CD14-positive monocyte (primary cell): ENCODE data around the gene OR4F15. TPM values are rescaled to one million over a fixed set of nuclear protein-coding genes. Genes with fewer than 3 reads are reported as not detected.

ENCODE experiments used
- DNase-seq, 3 donors: peaks; one replicate each; pipeline ENCODE4 v3.0.0-alpha.2; 2011 to 2022
- H2AFZ ChIP-seq: 2 replicates; pipeline ENCODE4 v1.6.0; 2012; ENCODE audit warnings: mild to moderate bottlenecking, low read depth, low read length, inconsistent platforms; ENCODE audit not compliant: insufficient read depth, poor library complexity, severe bottlenecking
- H3K27ac ChIP-seq, 2 donors: 1 replicate in 1 of 2; 2 replicates in 1 of 2; pipeline ENCODE4 v1.5.1; 2012 to 2013; ENCODE audit warnings: low read length in 2 of 2, control low read depth in 1 of 2, inconsistent platforms in 1 of 2, low read depth in 1 of 2, mild to moderate bottlenecking in 1 of 2
- H3K27me3 ChIP-seq, 2 donors: one replicate each; pipeline versions ENCODE4 v1.6.0 to v1.6.1; 2011 to 2013; ENCODE audit warnings: low read length in 2 of 2; ENCODE audit not compliant: control insufficient read depth in 2 of 2, insufficient read depth in 2 of 2
- H3K36me3 ChIP-seq, 2 donors: replicated peaks in 1 of 2; 1 replicate in 1 of 2; 2 replicates in 1 of 2; pipeline versions ENCODE4 v1.5.1 to v1.6.1; 2012 to 2013; ENCODE audit warnings: low read length in 2 of 2, control low read depth in 1 of 2, inconsistent platforms in 1 of 2, mild to moderate bottlenecking in 1 of 2; ENCODE audit not compliant: insufficient read depth in 2 of 2, control insufficient read depth in 1 of 2
- H3K4me1 ChIP-seq, 2 donors: 1 replicate in 1 of 2; 2 replicates in 1 of 2; pipeline versions ENCODE4 v1.5.1 to v1.6.1; 2012 to 2013; ENCODE audit warnings: low read length in 2 of 2, control low read depth in 1 of 2, inconsistent platforms in 1 of 2, mild to moderate bottlenecking in 1 of 2, moderate library complexity in 1 of 2; ENCODE audit not compliant: insufficient read depth in 2 of 2, control insufficient read depth in 1 of 2
- H3K4me2 ChIP-seq: replicated peaks from 2 replicates; pipeline ENCODE3; 2012; ENCODE audit warnings: low read length, moderate library complexity, mild to moderate bottlenecking; ENCODE audit not compliant: poor library complexity, severe bottlenecking; ENCODE audit errors: extremely low read depth
- H3K4me3 ChIP-seq, 3 experiments: fragments of 200-600 bp in 1 of 3; sonication (generic) in 1 of 3; replicated peaks in 1 of 3; 1 replicate in 2 of 3; 2 replicates in 1 of 3; pipeline ENCODE4 v1.5.1; 2011 to 2013; ENCODE audit warnings: low read length in 3 of 3, mild to moderate bottlenecking in 3 of 3, control low read depth in 2 of 3, low read depth in 2 of 3, inconsistent platforms in 1 of 3, moderate library complexity in 1 of 3
- H3K79me2 ChIP-seq: 2 replicates; pipeline ENCODE4 v1.6.0; 2012; ENCODE audit warnings: mild to moderate bottlenecking, control low read depth, inconsistent platforms, low read length, moderate library complexity; ENCODE audit not compliant: insufficient read depth
- H3K9ac ChIP-seq: 2 replicates; pipeline ENCODE4 v1.6.0; 2017; ENCODE audit warnings: low read length, mild to moderate bottlenecking; ENCODE audit not compliant: insufficient read depth, poor library complexity, severe bottlenecking
- H3K9me3 ChIP-seq, 2 donors: replicated peaks in 1 of 2; 1 replicate in 1 of 2; 2 replicates in 1 of 2; pipeline versions ENCODE4 v1.5.1 to v1.6.1; 2012 to 2013; ENCODE audit warnings: low read length in 2 of 2, control low read depth in 1 of 2; ENCODE audit not compliant: control insufficient read depth in 1 of 2, insufficient read depth in 1 of 2
- H4K20me1 ChIP-seq: 2 replicates; pipeline ENCODE4 v1.6.0; 2012; ENCODE audit warnings: mild to moderate bottlenecking, low read length, control low read depth, moderate library complexity; ENCODE audit not compliant: insufficient read depth
- H3K27ac Mint-ChIP-seq, 7 donors: one replicate each; pipeline ENCODE4 v1.8.0; 2020; ENCODE audit warnings: mild to moderate bottlenecking in 7 of 7, mixed read lengths in 7 of 7, moderate library complexity in 6 of 7, inconsistent platforms in 2 of 7
- H3K27me3 Mint-ChIP-seq, 3 donors: one replicate each; pipeline ENCODE4 v1.8.0; 2021 to 2022; ENCODE audit warnings: low read depth in 3 of 3, mild to moderate bottlenecking in 3 of 3, mixed read lengths in 3 of 3, moderate library complexity in 3 of 3, inconsistent platforms in 1 of 3
- H3K36me3 Mint-ChIP-seq, 2 donors: one replicate each; pipeline ENCODE4 v1.8.0; 2020; ENCODE audit warnings: mixed read lengths in 2 of 2, inconsistent platforms in 1 of 2, mild to moderate bottlenecking in 1 of 2
- H3K4me1 Mint-ChIP-seq: one replicate; pipeline ENCODE4 v1.8.0; 2020; ENCODE audit warnings: mild to moderate bottlenecking, mixed read lengths
- H3K4me3 Mint-ChIP-seq, 2 donors: one replicate each; pipeline ENCODE4 v1.8.0; 2020; ENCODE audit warnings: mild to moderate bottlenecking in 2 of 2, mixed read lengths in 2 of 2, moderate library complexity in 1 of 2
- H3K9me3 Mint-ChIP-seq, 7 donors: one replicate each; pipeline ENCODE4 v1.8.0; 2020 to 2022; ENCODE audit warnings: mixed read lengths in 7 of 7, mild to moderate bottlenecking in 6 of 7, moderate library complexity in 6 of 7, inconsistent platforms in 2 of 7
- WGBS: methylation state at CpG from one replicate; pipeline ENCODE4 v1.1.5; 2013; ENCODE audit warnings: missing lambda C conversion rate; ENCODE audit not compliant: insufficient coverage; 5-methylcytosine and 5-hydroxymethylcytosine counted together
- intact Hi-C, 2 donors: fragments of 100-400 bp; cut with micrococcal nuclease; formaldehyde crosslinking; loops; one replicate each; pipeline versions ENCODE4 v1.15.0 to v1.15.1; 2023
- polyA plus RNA-seq, 3 donors: library from polyadenylated mRNA; depleted of rRNA in 1 of 3; unstranded in 2 of 3; stranded (reverse) in 1 of 3; fragments of 300-500 nt in 2 of 3; fragments of >200 nt in 1 of 3; fragmentation: Illumina TruSeq in 2 of 3; gene quantifications; 1 replicate in 2 of 3; 2 replicates in 1 of 3; pipeline ENCODE4 v1.2.3, GENCODE V29; 2012 to 2021
- TF ChIP-seq, protein P1 (sequence below): fragments of 200-600 bp; IDR thresholded peaks from one replicate; pipeline ENCODE4 v1.8.0; 2022; ENCODE audit warnings: antibody characterized with exemption, mild to moderate bottlenecking

Gene OR4F15
- polyA plus RNA-seq, 3 donors = not detected

DNA sequence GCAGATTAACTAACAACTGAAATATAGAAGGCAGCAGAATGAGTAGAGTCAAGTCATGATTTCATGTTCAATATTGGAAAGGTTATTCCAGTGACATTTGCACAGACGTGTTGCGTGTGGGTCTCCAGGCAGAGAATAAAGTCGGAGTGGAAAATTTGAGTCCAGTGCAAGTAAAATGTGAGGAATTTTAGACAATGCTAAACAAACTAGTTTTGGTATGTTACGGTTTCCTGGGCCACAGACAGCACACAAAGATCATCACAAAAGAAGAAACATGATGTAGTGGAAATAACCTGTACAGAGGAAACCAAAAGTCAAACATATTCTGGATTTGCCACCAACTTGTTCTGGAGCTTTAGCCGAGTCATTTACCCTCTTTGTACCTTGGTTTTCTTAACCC lies 8.3 kb upstream of the OR4F15 start:
- Histone ChIP-seq H3K4me3 (no peak overlapping the region), H3K27me3 (no peaks in the 10 kb centered on the region), H3K9ac (no peak overlapping the region), H3K4me2 (no peak overlapping the region), H3K27ac (no peak overlapping the region), H3K36me3 (no peaks in the 10 kb centered on the region), H4K20me1 (no peaks in the 10 kb centered on the region), H3K4me1 (no peaks in the 10 kb centered on the region), H3K9me3 (no peaks in the 10 kb centered on the region), H3K79me2 (no peaks in the 10 kb centered on the region), H2AFZ (no peak overlapping the region)
- TF ChIP-seq, protein P1, sequence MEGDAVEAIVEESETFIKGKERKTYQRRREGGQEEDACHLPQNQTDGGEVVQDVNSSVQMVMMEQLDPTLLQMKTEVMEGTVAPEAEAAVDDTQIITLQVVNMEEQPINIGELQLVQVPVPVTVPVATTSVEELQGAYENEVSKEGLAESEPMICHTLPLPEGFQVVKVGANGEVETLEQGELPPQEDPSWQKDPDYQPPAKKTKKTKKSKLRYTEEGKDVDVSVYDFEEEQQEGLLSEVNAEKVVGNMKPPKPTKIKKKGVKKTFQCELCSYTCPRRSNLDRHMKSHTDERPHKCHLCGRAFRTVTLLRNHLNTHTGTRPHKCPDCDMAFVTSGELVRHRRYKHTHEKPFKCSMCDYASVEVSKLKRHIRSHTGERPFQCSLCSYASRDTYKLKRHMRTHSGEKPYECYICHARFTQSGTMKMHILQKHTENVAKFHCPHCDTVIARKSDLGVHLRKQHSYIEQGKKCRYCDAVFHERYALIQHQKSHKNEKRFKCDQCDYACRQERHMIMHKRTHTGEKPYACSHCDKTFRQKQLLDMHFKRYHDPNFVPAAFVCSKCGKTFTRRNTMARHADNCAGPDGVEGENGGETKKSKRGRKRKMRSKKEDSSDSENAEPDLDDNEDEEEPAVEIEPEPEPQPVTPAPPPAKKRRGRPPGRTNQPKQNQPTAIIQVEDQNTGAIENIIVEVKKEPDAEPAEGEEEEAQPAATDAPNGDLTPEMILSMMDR = no peak
- H3K27ac Mint-ChIP-seq = no peak overlapping the region
- H3K36me3 Mint-ChIP-seq = no peaks in the 10 kb centered on the region
- peaks cover 0 to 5% (median 1%) of the 10 kb centered on the region in 7 donors for H3K9me3 Mint-ChIP-seq
- 95% methylated on average over 3 of the region's 5 CpGs for WGBS
- DNase-seq = no peak
- H3K27me3 Mint-ChIP-seq = peaks cover 0 to 11% (median 6%) of the 10 kb centered on the region in 3 donors
- H3K4me3 Mint-ChIP-seq = no peak overlapping the region
- intact Hi-C loops = no loop called here
- H3K4me1 Mint-ChIP-seq = no peaks in the 10 kb centered on the region

DNA sequence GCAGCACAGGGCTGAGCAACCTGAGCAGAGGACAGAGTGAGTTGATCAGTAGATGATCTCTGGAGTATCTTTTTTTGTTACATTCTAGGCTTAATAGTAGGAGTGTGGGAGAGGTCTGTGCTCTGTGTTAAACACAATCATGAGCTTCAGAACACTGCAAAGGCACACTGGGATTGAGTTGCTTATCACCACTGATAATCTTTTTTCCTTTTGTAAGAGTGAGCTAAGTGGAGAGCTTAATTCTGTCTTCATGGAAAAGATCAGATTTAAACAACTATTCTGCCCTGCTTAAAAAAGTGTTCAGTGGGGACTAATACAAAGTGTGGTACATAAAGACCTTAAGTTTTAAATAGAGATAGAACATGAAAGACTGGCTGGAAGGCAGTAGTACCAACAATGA lies 7.6 kb upstream of the OR4F15 start:
- no peak overlapping the region for H3K4me2 ChIP-seq
- Mint-ChIP-seq H3K36me3 (no peaks in the 10 kb centered on the region), H3K4me3 (no peak overlapping the region), H3K27me3 (peaks cover 0 to 9% (median 6%) of the 10 kb centered on the region in 3 donors), H3K9me3 (peaks cover 0 to 5% (median 1%) of the 10 kb centered on the region in 7 donors), H3K27ac (no peak overlapping the region), H3K4me1 (no peaks in the 10 kb centered on the region)
- no peak overlapping the region for H3K27ac ChIP-seq
- no peaks in the 10 kb centered on the region for H3K27me3 ChIP-seq
- H3K4me1 ChIP-seq = no peaks in the 10 kb centered on the region
- no peaks in the 10 kb centered on the region for H3K36me3 ChIP-seq
- H3K4me3 ChIP-seq = no peak overlapping the region
- H3K9ac ChIP-seq = no peak overlapping the region
- intact Hi-C loops = no loop called here
- TF ChIP-seq, protein P1 = no peak
- no peaks in the 10 kb centered on the region for H4K20me1 ChIP-seq
- DNase-seq = no peak
- no peaks in the 10 kb centered on the region for H3K79me2 ChIP-seq
- no peak overlapping the region for H2AFZ ChIP-seq
- H3K9me3 ChIP-seq = no peaks in the 10 kb centered on the region
